Prostate gland (tissue), 2 donors: ENCODE results near the gene TMEM135.

Experiments
- POLR2A ChIP-seq: fragments of 450-650 bp; IDR thresholded peaks from one replicate; pipeline ENCODE4 v1.6.1; 2016; ENCODE audit warnings: antibody characterized with exemption, mild to moderate bottlenecking
- POLR2AphosphoS5 ChIP-seq: sonication (generic); formaldehyde crosslinking; IDR thresholded peaks from one replicate; pipeline ENCODE4 v1.6.1; 2017; ENCODE audit warnings: antibody characterized with exemption
- TF ChIP-seq, protein P1 (sequence below), 4 experiments: fragments of 200-600 bp in 2 of 4; fragments of 450-650 bp in 2 of 4; sonication (generic) in 2 of 4; IDR thresholded peaks; 1 replicate in 3 of 4; 2 replicates in 1 of 4; pipeline ENCODE4 v1.5.1; 2016 to 2019; ENCODE audit warnings: antibody characterized with exemption in 4 of 4, mild to moderate bottlenecking in 2 of 4, moderate library complexity in 2 of 4

DNA sequence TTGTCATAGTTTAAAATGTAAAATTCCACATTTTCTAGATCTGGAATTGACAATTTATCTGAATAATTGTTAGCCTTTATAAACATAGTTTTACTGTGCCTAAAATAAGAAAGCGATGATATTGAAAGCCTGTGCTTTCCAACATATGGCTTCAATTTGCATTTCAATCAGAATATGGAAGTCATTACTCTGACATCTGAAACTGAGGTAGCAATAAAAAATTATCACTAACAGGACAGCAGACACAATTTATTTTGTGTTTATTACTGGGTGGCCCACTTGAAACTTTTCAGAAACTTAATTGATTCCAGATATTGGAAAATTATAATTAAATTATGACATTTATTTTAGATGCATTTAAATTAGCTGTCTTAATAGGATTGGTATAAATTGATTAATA, 78.5 kb downstream of the TMEM135 start:
- TF ChIP-seq, protein P1, sequence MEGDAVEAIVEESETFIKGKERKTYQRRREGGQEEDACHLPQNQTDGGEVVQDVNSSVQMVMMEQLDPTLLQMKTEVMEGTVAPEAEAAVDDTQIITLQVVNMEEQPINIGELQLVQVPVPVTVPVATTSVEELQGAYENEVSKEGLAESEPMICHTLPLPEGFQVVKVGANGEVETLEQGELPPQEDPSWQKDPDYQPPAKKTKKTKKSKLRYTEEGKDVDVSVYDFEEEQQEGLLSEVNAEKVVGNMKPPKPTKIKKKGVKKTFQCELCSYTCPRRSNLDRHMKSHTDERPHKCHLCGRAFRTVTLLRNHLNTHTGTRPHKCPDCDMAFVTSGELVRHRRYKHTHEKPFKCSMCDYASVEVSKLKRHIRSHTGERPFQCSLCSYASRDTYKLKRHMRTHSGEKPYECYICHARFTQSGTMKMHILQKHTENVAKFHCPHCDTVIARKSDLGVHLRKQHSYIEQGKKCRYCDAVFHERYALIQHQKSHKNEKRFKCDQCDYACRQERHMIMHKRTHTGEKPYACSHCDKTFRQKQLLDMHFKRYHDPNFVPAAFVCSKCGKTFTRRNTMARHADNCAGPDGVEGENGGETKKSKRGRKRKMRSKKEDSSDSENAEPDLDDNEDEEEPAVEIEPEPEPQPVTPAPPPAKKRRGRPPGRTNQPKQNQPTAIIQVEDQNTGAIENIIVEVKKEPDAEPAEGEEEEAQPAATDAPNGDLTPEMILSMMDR (IDR thresholded peaks at IDR 0.05): no peak
- TF ChIP-seq POLR2A: no peak
- no peak for TF ChIP-seq POLR2AphosphoS5
